SJCRH30 (cell line): Measurements from ENCODE around the gene CRAMP1. TPM values are rescaled to one million over a fixed set of nuclear protein-coding genes. Genes with fewer than 3 reads are reported as not detected.
"Not testable (repeated sequence)": the region's sequence is repeated elsewhere in the genome, so short reads cannot be mapped to it uniquely, and the experiment has no call there.

ENCODE experiments used
- DNase-seq, 2 experiments: peaks; one replicate each; pipeline ENCODE4 v3.0.0-alpha.2; 2015 to 2020
- H3K27ac ChIP-seq: fragments of 250-450 bp; sonication (Bioruptor Pico); 2 replicates; pipeline ENCODE4 v1.5.1; 2020; ENCODE audit warnings: mild to moderate bottlenecking, moderate library complexity
- H3K27me3 ChIP-seq: fragments of 250-450 bp; sonication (Bioruptor Pico); 2 replicates; pipeline ENCODE4 v1.5.1; 2020; ENCODE audit warnings: mild to moderate bottlenecking, moderate library complexity
- H3K36me3 ChIP-seq: fragments of 250-450 bp; sonication (Bioruptor Pico); 2 replicates; pipeline ENCODE4 v1.5.1; 2020; ENCODE audit warnings: mild to moderate bottlenecking, moderate library complexity
- H3K4me1 ChIP-seq: fragments of 250-450 bp; sonication (Bioruptor Pico); 2 replicates; pipeline ENCODE4 v1.5.1; 2020; ENCODE audit warnings: mild to moderate bottlenecking, moderate library complexity
- H3K4me3 ChIP-seq: fragments of 250-450 bp; sonication (Bioruptor Pico); 2 replicates; pipeline ENCODE4 v1.5.1; 2020; ENCODE audit warnings: mild to moderate bottlenecking, moderate library complexity
- H3K9me3 ChIP-seq: fragments of 250-450 bp; sonication (Bioruptor Pico); replicated peaks from 2 replicates; pipeline ENCODE4 v1.5.1; 2020; ENCODE audit warnings: mild to moderate bottlenecking, moderate library complexity
- total RNA-seq: library from RNA; depleted of rRNA; stranded (reverse); fragments of >200 nt; shearing (Covaris generic); gene quantifications from 2 replicates; pipeline ENCODE4 v1.2.3, GENCODE V29; 2014

CRAMP1 gene
- total RNA-seq, 1 experiment from 2014 or later, result 12.6 TPM

DNA sequence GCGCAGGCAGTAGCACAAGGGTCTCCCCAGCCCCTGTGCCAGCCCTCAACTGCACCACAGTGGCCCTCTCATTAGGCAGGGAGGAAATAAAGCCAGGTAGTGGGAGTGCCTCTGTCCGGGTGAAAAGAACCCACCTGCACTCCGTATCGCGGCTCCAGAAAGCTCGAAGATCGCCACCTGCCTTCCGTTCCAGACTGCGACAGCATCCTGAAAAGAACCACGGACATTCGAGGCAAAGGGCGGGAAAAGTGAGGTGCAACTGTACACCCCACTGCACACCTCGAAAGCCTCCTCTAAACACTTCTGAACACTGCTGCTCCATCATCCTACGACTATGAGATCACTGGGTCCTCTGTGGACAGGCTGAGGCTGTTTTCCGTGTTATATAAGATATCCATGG, 29.0 kb upstream of the CRAMP1 start:
- Histone ChIP-seq H3K36me3 (no peaks in the 10 kb centered on the region), H3K27ac (no peak overlapping the region), H3K9me3 (no peaks in the 10 kb centered on the region), H3K27me3 (no peaks in the 10 kb centered on the region), H3K4me3 (no peak overlapping the region), H3K4me1 (no peaks in the 10 kb centered on the region)
- DNase-seq, result no peak

DNA sequence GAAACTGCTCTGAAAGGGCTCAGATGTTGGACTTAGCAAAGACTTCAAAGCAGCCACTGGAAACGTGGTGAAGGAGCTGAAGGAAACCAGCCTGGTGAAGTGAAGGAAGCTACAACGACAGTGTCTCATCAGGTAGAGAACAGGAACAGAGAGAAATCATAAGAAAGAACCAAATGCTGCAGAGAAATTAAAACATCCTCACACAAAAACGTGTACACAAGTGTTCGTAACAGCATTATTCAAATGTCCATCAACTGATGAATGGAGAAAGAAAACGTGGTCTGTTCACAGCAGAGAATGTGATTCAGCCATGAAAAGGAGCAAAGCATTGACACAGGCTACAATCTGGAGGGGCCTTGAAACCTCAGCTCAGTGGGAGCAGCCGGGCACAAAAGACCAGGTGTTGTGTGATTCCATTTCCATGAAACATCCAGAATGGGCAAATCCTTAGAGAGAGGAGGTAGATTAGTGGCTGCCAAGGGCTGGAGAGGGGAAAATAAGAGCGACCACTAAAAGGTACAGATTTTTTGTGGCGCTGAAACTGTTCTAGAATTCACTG, 27.2 kb upstream of the CRAMP1 start:
- H3K4me1 ChIP-seq, result no peaks in the 10 kb centered on the region
- no peak for DNase-seq
- H3K27me3 ChIP-seq, result no peaks in the 10 kb centered on the region
- no peaks in the 10 kb centered on the region for H3K9me3 ChIP-seq
- no peaks in the 10 kb centered on the region for H3K36me3 ChIP-seq
- no peak overlapping the region for H3K4me3 ChIP-seq
- H3K27ac ChIP-seq, result no peak overlapping the region

DNA sequence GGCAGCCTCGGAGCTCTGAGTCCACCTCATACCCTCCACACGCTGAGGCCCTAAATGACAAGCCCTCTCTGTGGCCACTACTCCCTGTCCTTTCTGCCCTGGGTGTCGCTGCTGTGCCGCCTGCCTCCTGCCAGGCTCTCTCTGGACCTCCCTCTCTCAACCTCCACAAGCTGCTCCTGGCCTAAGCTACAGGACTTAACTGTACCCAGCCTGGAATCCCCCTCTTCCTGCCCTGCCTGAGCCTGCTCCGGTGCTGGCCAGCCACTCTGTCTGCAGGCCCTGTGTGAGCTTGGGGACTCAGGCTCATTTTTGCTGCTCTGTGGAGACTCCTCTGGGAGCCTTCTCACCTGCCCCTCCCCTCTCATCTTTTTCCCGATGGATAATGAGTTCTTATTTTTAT, 21.8 kb upstream of the CRAMP1 start:
- no peaks in the 10 kb centered on the region for H3K9me3 ChIP-seq
- no peaks in the 10 kb centered on the region; the same call in 1 of the 2 replicates for H3K4me1 ChIP-seq
- H3K36me3 ChIP-seq, result no peaks in the 10 kb centered on the region
- H3K4me3 ChIP-seq, result no peak overlapping the region
- no peak overlapping the region for H3K27ac ChIP-seq
- DNase-seq, result no peak
- H3K27me3 ChIP-seq, result no peaks in the 10 kb centered on the region

DNA sequence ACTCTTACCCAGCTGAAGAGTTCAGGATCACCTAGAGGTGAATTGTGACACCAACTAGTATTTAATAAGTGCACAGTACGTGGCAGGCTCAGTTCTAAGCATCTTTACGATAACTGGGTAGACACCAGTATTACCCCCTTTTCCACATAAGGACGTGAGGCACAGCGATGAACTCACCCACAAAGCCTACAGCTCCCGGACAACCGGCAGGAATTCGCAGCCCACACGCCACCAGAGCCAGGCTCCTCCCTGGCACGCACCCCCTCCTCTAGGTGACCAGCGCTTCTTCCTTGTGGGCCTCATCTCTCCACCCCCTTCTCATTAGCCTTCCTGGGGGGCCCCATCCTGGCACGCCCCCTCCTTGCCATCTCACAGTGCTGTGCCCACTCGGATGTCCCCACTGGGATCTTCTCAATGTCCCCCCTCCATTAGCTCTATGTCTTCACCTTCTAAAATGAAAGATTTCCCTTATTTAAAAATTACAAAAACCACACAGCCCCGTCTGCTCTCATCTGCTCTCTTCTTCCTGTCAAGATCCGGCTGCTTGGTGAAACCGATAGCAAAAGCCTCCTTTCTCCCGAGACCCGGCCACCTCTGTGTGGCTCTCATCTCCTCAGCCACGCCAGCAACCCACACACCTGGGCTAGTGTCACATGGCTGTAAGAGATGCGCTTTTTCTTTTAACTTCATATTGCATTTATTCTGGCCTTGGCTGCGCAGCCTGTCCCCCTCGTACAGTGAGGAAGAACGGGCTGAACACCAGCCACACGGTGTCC, 21.0 kb upstream of the CRAMP1 start:
- no peaks in the 10 kb centered on the region for H3K36me3 ChIP-seq
- H3K9me3 ChIP-seq, result no peaks in the 10 kb centered on the region
- no peaks in the 10 kb centered on the region for H3K27me3 ChIP-seq
- no peak for DNase-seq
- no peak overlapping the region for H3K4me3 ChIP-seq
- no peak overlapping the region for H3K27ac ChIP-seq
- no peaks in the 10 kb centered on the region; the same call in 1 of the 2 replicates for H3K4me1 ChIP-seq

DNA sequence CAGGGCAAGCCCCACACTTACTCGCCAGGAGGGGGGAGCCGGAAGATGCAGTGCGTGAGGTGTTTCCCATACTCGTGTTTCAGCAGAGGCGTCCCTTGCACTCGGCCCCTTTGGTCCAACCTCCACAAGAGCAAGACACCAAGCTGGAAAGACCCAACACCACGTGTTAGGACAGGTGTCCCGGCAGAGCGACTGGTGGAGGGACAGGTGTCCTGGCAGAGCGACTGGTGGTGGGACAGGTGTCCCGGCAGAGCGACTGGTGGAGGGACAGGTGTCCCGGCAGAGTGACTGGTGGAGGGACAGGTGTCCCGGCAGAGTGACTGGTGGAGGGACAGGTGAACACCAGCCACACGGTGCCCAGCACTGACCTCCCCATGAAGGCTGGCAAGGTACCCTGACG, 19.7 kb upstream of the CRAMP1 start:
- no peaks in the 10 kb centered on the region for H3K36me3 ChIP-seq
- H3K27me3 ChIP-seq, result no peaks in the 10 kb centered on the region
- H3K27ac ChIP-seq, result no peak overlapping the region
- H3K9me3 ChIP-seq, result no peaks in the 10 kb centered on the region
- H3K4me3 ChIP-seq, result no peak overlapping the region
- H3K4me1 ChIP-seq, result no peaks in the 10 kb centered on the region; the same call in 1 of the 2 replicates
- peak in 1 of 2 experiments; percentile 13 for DNase-seq

DNA sequence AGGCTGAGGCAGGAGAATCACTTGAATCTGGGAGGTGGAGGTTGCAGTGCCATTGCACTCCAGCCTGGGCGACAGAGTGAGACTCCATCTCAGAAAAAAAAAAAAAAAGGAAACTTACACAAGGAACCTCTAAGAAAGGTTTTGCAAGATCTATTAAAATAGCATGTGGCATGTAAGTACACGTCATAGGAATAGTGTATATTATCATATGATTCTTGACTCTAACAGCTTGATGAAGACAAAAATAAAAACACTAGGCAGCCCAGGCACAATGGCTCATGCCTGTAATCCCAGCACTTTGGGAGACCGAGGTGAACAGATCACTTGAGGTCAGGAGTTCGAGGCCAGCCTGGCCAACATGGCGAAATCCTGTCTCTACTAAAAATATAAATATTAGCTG, 16.6 kb upstream of the CRAMP1 start:
- not testable (repeated sequence) for H3K36me3 ChIP-seq, H3K27ac ChIP-seq, H3K4me3 ChIP-seq, H3K9me3 ChIP-seq, H3K27me3 ChIP-seq, DNase-seq, H3K4me1 ChIP-seq

DNA sequence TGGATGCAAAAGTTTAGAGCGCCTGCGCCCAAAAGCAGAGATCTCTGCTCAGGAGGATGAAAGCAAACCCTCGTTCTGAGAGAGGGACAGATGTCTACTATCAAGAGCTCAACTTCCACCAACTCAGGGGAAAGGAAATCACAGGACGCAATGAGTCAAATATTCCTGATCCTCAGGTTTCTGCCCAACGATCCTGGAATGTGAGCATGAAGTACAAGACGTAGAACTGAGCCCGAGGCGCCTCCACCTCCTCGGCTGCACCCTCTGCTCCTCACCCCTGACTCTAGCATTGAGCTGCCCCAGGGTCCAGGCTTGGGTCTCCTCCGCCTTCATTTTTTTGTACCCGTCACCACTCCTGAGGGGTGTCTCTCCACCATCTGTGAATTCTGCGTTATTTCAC, 15.6 kb upstream of the CRAMP1 start:
- no peak for DNase-seq
- Histone ChIP-seq H3K4me3 (no peak overlapping the region), H3K4me1 (no peaks in the 10 kb centered on the region; the same call in 1 of the 2 replicates), H3K9me3 (no peaks in the 10 kb centered on the region), H3K27ac (no peak overlapping the region), H3K36me3 (no peaks in the 10 kb centered on the region), H3K27me3 (no peaks in the 10 kb centered on the region)

DNA sequence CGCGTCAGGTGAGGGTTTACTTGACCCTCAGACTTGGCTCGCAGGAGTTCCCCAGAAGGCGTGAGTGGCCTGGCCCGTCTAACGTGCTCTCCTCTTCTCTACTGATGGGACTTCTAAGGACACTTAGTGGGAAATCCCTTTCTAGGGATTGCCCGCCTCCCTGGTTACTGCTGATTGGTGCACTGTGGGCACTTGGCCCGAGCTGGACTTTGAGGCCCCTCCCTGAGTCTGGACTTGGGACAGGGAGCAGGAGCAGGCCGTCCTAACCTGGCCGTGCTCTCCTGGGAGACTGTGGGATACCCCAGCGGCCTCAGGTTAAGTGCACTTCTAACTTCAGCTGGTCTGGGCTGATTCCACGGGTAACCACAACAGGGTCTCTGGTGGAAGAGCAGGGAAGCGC, 15.0 kb upstream of the CRAMP1 start:
- H3K27me3 ChIP-seq, result no peaks in the 10 kb centered on the region
- no peak for DNase-seq
- H3K9me3 ChIP-seq, result no peaks in the 10 kb centered on the region
- H3K27ac ChIP-seq, result no peak overlapping the region
- no peaks in the 10 kb centered on the region; the same call in 1 of the 2 replicates for H3K4me1 ChIP-seq
- no peak overlapping the region for H3K4me3 ChIP-seq
- H3K36me3 ChIP-seq, result no peaks in the 10 kb centered on the region

DNA sequence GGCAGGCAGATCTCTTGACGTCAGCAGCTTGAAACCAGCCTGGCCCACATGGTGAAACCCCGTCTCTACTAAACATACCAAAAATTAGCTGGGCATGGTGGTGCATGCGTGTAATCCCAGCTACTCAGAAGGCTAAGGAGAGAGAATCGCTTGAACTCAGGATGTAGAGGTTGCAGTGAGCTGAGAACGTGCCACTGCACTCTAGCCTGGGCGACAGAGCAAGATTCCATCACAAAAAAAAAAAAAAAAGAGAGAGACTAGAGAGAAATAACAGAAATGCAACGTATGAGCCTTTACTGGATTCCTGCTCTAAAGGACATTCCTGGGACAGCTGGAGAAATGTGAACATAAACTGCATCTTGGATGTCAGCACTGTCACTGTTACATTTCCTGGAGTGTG, 11.1 kb upstream of the CRAMP1 start:
- Histone ChIP-seq H3K27me3 (no peaks in the 10 kb centered on the region), H3K4me3 (no peak overlapping the region), H3K4me1 (no peaks in the 10 kb centered on the region), H3K9me3 (no peaks in the 10 kb centered on the region), H3K27ac (no peak overlapping the region), H3K36me3 (no peaks in the 10 kb centered on the region)
- DNase-seq, result no peak

DNA sequence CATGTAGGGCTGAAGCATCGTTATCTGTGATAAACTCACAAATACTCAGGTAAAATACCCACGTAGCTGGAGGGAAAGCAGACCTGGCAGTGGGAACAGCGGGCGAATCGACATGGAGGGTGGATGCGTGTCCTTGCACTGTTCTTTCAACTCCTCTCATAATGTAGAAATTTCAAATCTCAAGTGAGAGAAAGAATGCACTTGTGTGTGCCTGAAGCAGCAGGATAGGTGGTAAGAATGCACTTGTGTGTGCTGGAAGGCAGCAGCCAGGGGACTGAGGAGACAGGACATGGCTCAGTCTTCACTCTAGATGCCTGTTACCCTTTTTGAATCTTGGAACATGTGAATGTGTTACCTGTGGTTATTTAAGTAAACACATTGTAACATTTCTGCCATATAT, 10.7 kb upstream of the CRAMP1 start:
- DNase-seq, result no peak
- H3K9me3 ChIP-seq, result no peaks in the 10 kb centered on the region
- H3K27me3 ChIP-seq, result no peaks in the 10 kb centered on the region

DNA sequence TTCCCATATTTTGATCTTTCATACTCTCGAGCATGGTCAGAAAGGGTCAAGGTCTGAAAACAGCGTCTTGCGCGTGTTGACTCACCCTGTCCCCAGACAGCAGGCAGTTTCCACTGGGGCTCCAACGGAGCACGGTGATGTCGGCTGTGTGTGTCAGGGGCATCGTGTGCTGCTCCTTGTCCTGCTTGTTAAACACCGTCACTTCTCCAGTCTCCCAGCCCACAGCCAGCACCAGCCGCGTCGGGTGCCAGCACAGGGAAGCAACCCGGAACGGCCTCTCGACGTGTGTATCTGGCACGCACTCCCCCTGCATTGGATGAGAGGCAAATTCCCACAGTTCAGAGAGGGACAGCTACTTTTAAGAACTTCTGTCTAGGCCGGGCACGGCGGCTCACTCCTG, 9.9 kb upstream of the CRAMP1 start:
- H3K9me3 ChIP-seq, result no peaks in the 10 kb centered on the region
- H3K27me3 ChIP-seq, result no peaks in the 10 kb centered on the region
- no peak overlapping the region for H3K4me3 ChIP-seq
- H3K36me3 ChIP-seq, result no peaks in the 10 kb centered on the region; the same call in 1 of the 2 replicates
- DNase-seq, result no peak
- no peak overlapping the region for H3K27ac ChIP-seq
- H3K4me1 ChIP-seq, result no peaks in the 10 kb centered on the region

More for the DNA sequence above, 10.7 kb upstream of the CRAMP1 start:
- Histone ChIP-seq H3K27ac (no peak overlapping the region), H3K4me3 (no peak overlapping the region), H3K36me3 (no peaks in the 10 kb centered on the region; the same call in 1 of the 2 replicates), H3K4me1 (no peaks in the 10 kb centered on the region)

DNA sequence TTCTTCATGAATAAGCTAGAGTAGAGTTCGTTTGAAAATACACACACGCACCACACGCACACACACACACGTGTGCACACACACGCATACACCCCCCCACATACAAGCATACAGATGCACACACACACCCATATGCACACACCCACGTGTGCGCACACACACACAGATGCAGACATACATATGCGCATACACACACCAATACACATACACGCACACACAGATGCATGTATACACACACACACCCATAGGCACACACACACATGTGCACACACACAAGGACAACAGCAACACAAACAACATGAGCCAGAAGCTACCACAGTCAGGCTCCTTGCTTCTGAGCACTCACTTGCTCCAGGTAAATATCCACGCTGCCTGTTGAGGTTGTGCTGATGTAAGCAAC, 5.4 kb upstream of the CRAMP1 start:
- Histone ChIP-seq H3K4me1 (no peaks in the 10 kb centered on the region; the same call in 1 of the 2 replicates), H3K27ac (no peak overlapping the region), H3K36me3 (no peaks in the 10 kb centered on the region; the same call in 1 of the 2 replicates), H3K9me3 (no peaks in the 10 kb centered on the region), H3K4me3 (no peak overlapping the region), H3K27me3 (no peaks in the 10 kb centered on the region)
- no peak for DNase-seq

DNA sequence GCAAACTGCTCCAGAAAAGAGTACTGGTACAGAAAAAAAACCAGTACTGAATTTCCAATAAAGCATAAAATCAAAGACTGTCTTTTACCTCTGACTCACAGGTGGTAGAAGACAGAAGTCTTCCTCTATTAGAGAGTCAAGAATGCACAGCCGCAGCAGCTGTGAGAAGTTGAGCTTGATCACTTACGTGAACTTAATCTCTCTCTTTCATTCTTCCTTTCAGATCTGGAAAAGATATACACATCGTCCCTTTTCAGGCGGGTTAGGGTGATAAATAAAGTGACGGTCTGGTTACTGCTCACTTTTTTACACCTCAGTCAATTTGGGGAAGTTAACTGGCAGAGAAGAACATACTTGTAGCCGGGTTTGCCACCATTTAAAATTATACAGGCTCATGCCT, 4.2 kb upstream of the CRAMP1 start:
- Histone ChIP-seq H3K27ac (no peak overlapping the region), H3K36me3 (no peaks in the 10 kb centered on the region; the same call in 1 of the 2 replicates), H3K27me3 (no peaks in the 10 kb centered on the region), H3K4me3 (no peak overlapping the region), H3K9me3 (no peaks in the 10 kb centered on the region), H3K4me1 (no peaks in the 10 kb centered on the region; the same call in 1 of the 2 replicates)
- DNase-seq, result no peak

DNA sequence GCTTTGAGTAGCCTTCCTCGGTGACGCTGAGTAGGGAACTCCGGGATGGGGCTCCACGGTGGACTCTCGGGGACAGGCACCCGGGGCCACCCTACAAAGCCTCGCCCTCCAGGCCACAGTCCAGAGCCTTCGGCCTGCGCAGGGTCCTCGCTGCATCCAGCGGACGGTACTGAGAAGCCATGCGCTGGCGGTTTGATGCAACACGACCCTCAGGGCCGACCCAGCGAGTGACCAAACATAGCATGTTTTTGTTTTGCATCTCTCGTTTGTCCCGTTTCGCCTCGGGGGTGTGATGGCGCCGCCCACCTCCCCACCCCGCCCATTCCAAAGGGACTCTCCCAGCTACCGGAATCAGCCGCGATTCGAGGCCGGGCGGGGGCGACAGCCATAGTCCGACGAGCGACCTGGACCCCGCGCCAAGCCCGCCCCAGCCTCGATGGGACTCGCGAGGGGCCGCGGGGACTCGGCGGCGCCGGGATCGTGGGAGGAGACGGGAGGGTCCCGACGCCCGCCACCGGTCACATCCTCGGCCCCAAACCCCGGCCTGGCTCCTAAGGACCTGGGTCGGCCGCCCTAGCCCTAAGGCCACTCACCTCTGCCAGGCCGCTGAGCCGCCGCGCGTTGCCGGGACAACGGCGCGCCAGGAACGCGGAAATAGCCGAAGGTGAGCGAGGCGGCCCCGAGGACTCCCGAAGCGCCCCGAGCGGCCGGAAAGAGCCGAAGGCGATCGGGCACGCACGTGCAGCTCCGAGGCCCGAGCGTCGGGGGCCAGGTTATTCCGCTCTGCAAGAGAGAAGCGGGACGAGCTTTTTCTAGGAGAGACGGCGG, 1.9 kb upstream of the CRAMP1 start:
- DNase-seq, result peak; percentile 83 to 89
- no peaks in the 10 kb centered on the region for H3K9me3 ChIP-seq
- peak overlapping the region; percentile 87 for H3K4me3 ChIP-seq
- H3K4me1 ChIP-seq, result peaks cover 3% of the 10 kb centered on the region; the same call in 1 of the 2 replicates
- H3K36me3 ChIP-seq, result no peaks in the 10 kb centered on the region; the same call in 1 of the 2 replicates
- no peaks in the 10 kb centered on the region for H3K27me3 ChIP-seq
- H3K27ac ChIP-seq, result peak overlapping the region; percentile 55
